ENCODE measurements around the gene IL11RA. TPM values are rescaled to one million over a fixed set of nuclear protein-coding genes. Genes with fewer than 3 reads are reported as not detected.

IL11RA gene
- total and polyA plus RNA-seq, 2 of the 8 experiments (the other 6 are each of a cell fraction or from before 2014, with no cell fraction given): 5.5 to 9.1 TPM

GRCh38 chr9:34620061-34620994, 31.7 kb upstream of the IL11RA start, which contains the start of gene DCTN3 (continued):
- no peak for TF ChIP-seq POU5F1 (IDR thresholded peaks at IDR 0.05; ENCODE audit: low read depth, low read length)
- 0 out of 2 replicates have a peak, but pooled peaks have one; percentile 45 for TF ChIP-seq MAX (IDR thresholded peaks at IDR 0.05)
- TF ChIP-seq CHD2 (IDR thresholded peaks at IDR 0.05; ENCODE audit: low read length): no peak; the same call in 1 of the 2 replicates
- no peak for TF ChIP-seq SP1 (IDR thresholded peaks at IDR 0.05; ENCODE audit: low read depth, low read length)
- TF ChIP-seq NANOG (IDR thresholded peaks at IDR 0.05; ENCODE audit: insufficient read depth, low read depth, low read length, poor library complexity, severe bottlenecking): no peak
- no peak for TF ChIP-seq SP4 (IDR thresholded peaks at IDR 0.05; ENCODE audit: low read length)
- TF ChIP-seq ATF3 (IDR thresholded peaks at IDR 0.05; ENCODE audit: insufficient read depth, low read depth, low read length): no peak
- TF ChIP-seq KDM4A (IDR thresholded peaks at IDR 0.05; ENCODE audit: low read depth, low read length, severe bottlenecking): peak; percentile 83
- TF ChIP-seq SP2 (IDR thresholded peaks at IDR 0.05; ENCODE audit: low read length): peak; percentile 33
- TF ChIP-seq SIN3A (conservative IDR thresholded peaks at IDR 0.05 in 1 of 2, IDR thresholded peaks at IDR 0.05 in 1 of 2; ENCODE audit: low read depth in 1 of 2, low read length in 2 of 2): peak; percentile 78 to 98; a peak in 3 of 4 replicates
- no peak for TF ChIP-seq E2F6 (IDR thresholded peaks at IDR 0.05)
- TF ChIP-seq SRF (IDR thresholded peaks at IDR 0.05; ENCODE audit: low read depth, low read length): no peak
- no peak for TF ChIP-seq JUN (IDR thresholded peaks at IDR 0.05; ENCODE audit: low read depth, low read length)
- no peak for TF ChIP-seq EP300 (IDR thresholded peaks at IDR 0.05; ENCODE audit: borderline replicate concordance in 1 of 2, low read depth in 2 of 2, low read length in 2 of 2)
- TF ChIP-seq BACH1 (IDR thresholded peaks at IDR 0.05; ENCODE audit: low read length): no peak
- no peak for TF ChIP-seq CEBPB (IDR thresholded peaks at IDR 0.05; ENCODE audit: low read depth, low read length)
- no peak for TF ChIP-seq ZNF274 (IDR thresholded peaks at IDR 0.05; ENCODE audit: borderline replicate concordance, extremely low read depth, low read length)

Measured in H1 (cell line).